CD8-positive, alpha-beta memory T cell (primary cell): ENCODE data around the gene GDF10. TPM values are rescaled to one million over a fixed set of nuclear protein-coding genes. Genes with fewer than 3 reads are reported as not detected.

ENCODE experiments used
- CTCF ChIA-PET: fragments of 350-600 bp; sonication (Branson Sonifier 250); formaldehyde crosslinking; loops from one replicate; lab custom pipeline; 2021; ENCODE audit warnings: antibody characterized with exemption; lab: Charles Lee
- POLR2A ChIA-PET: fragments of 350-600 bp; sonication (Branson Sonifier 250); formaldehyde crosslinking; loops from one replicate; lab custom pipeline; 2021; ENCODE audit warnings: antibody characterized with exemption; lab: Charles Lee
- DNase-seq, 5 donors: peaks; one replicate each; pipeline versions ENCODE4 v3.0.0 to v3.0.0-alpha.2; 2020 to 2022; ENCODE audit warnings: mixed read lengths in 1 of 5
- H3K27ac ChIP-seq: one replicate; pipeline ENCODE4 v1.7.0; 2013; ENCODE audit warnings: low read depth, mild to moderate bottlenecking, low read length, moderate library complexity
- H3K27me3 ChIP-seq: 2 replicates; pipeline ENCODE4 v1.7.0; 2013; ENCODE audit warnings: low read length, mild to moderate bottlenecking; ENCODE audit not compliant: insufficient read depth, poor library complexity, severe bottlenecking
- H3K36me3 ChIP-seq: 2 replicates; pipeline ENCODE4 v1.7.0; 2013; ENCODE audit warnings: mild to moderate bottlenecking, low read length, moderate library complexity; ENCODE audit not compliant: insufficient read depth
- H3K4me1 ChIP-seq: 2 replicates; pipeline ENCODE4 v1.7.0; 2013; ENCODE audit warnings: mild to moderate bottlenecking, low read length, moderate library complexity; ENCODE audit not compliant: insufficient read depth
- H3K4me3 ChIP-seq: 2 replicates; pipeline ENCODE4 v1.7.0; 2013; ENCODE audit warnings: mild to moderate bottlenecking, low read length
- H3K9me3 ChIP-seq: 2 replicates; pipeline ENCODE4 v1.7.0; 2013; ENCODE audit warnings: mild to moderate bottlenecking, low read length
- H3K27ac Mint-ChIP-seq, 8 donors: one replicate each; pipeline ENCODE4 v1.8.0; 2020 to 2021; ENCODE audit warnings: mixed read lengths in 8 of 8, mild to moderate bottlenecking in 6 of 8, inconsistent platforms in 3 of 8, moderate library complexity in 3 of 8
- H3K27me3 Mint-ChIP-seq, 2 donors: one replicate each; pipeline ENCODE4 v1.8.0; 2020 to 2021; ENCODE audit warnings: mixed read lengths in 2 of 2, mild to moderate bottlenecking in 1 of 2, moderate library complexity in 1 of 2
- H3K36me3 Mint-ChIP-seq, 3 donors: one replicate each; pipeline ENCODE4 v1.8.0; 2020 to 2021; ENCODE audit warnings: mixed read lengths in 3 of 3, inconsistent platforms in 1 of 3, mild to moderate bottlenecking in 1 of 3
- H3K4me1 Mint-ChIP-seq, 3 donors: one replicate each; pipeline ENCODE4 v1.8.0; 2020 to 2021; ENCODE audit warnings: mixed read lengths in 3 of 3, inconsistent platforms in 1 of 3, mild to moderate bottlenecking in 1 of 3
- H3K4me3 Mint-ChIP-seq, 7 donors: one replicate each; pipeline ENCODE4 v1.8.0; 2020 to 2021; ENCODE audit warnings: mixed read lengths in 7 of 7, mild to moderate bottlenecking in 6 of 7, moderate library complexity in 4 of 7, inconsistent platforms in 2 of 7
- H3K9me3 Mint-ChIP-seq, 5 donors: one replicate each; pipeline ENCODE4 v1.8.0; 2020 to 2022; ENCODE audit warnings: mixed read lengths in 5 of 5, mild to moderate bottlenecking in 3 of 5, moderate library complexity in 2 of 5, inconsistent platforms in 1 of 5
- polyA plus RNA-seq: library from polyadenylated mRNA; unstranded; fragments of 300-500 nt; fragmentation: Illumina TruSeq; gene quantifications from one replicate; pipeline ENCODE4 v1.2.3, GENCODE V29; 2021
- total RNA-seq, 2 experiments: library from RNA; stranded (reverse); gene quantifications; one replicate each; pipeline ENCODE4 v1.2.3, GENCODE V29; 2021

The GDF10 gene
- total and polyA plus RNA-seq, 3 experiments from 2014 or later, result 0.18 to 0.24 (median 0.21) TPM

- Histone ChIP-seq H3K4me1 (no peaks in the 10 kb centered on the region), H3K27ac (no peak overlapping the region), H3K9me3 (no peaks in the 10 kb centered on the region), H3K27me3 (no peaks in the 10 kb centered on the region), H3K36me3 (no peaks in the 10 kb centered on the region), H3K4me3 (no peak overlapping the region)
- Mint-ChIP-seq H3K27me3 (peaks cover 0 to 5% of the 10 kb centered on the region in 2 donors), H3K4me1 (no peaks in the 10 kb centered on the region), H3K27ac (no peak overlapping the region), H3K36me3 (no peaks in the 10 kb centered on the region), H3K4me3 (no peak overlapping the region), H3K9me3 (no peaks in the 10 kb centered on the region)
- ChIA-PET CTCF (interaction anchor here (0.8 kb wide), 1 partner anchor 17 kb away, joined by 3 read pairs; no protein-coding TSS in a partner anchor), POLR2A (no interaction called here)
- DNase-seq, result no peak
These were observed 57.9 kb downstream of the GDF10 start for GRCh38 chr10:47357911-47358310.

GRCh38 chr10:47358457-47358856 lies 58.5 kb downstream of the GDF10 start:
- Histone ChIP-seq H3K27me3 (no peaks in the 10 kb centered on the region), H3K9me3 (no peaks in the 10 kb centered on the region), H3K4me1 (no peaks in the 10 kb centered on the region), H3K36me3 (no peaks in the 10 kb centered on the region), H3K4me3 (no peak overlapping the region), H3K27ac (no peak overlapping the region)
- Mint-ChIP-seq H3K27ac (no peak overlapping the region), H3K27me3 (peaks cover 0 to 5% of the 10 kb centered on the region in 2 donors), H3K4me3 (no peak overlapping the region), H3K36me3 (no peaks in the 10 kb centered on the region), H3K4me1 (no peaks in the 10 kb centered on the region), H3K9me3 (no peaks in the 10 kb centered on the region)
- CTCF ChIA-PET, result interaction anchor here (1.2 kb wide), 1 partner anchor 334 kb away, joined by 3 read pairs; no protein-coding TSS in a partner anchor
- DNase-seq, result no peak
- POLR2A ChIA-PET, result no interaction called here

GRCh38 chr10:47359101-47359500 lies 59.1 kb downstream of the GDF10 start:
- ChIA-PET CTCF (interaction anchor here (1.2 kb wide), 1 partner anchor 334 kb away, joined by 3 read pairs; no protein-coding TSS in a partner anchor), POLR2A (no interaction called here)
- Histone ChIP-seq H3K4me3 (no peak overlapping the region), H3K9me3 (no peaks in the 10 kb centered on the region), H3K36me3 (no peaks in the 10 kb centered on the region), H3K27ac (no peak overlapping the region), H3K4me1 (no peaks in the 10 kb centered on the region), H3K27me3 (no peaks in the 10 kb centered on the region)
- Mint-ChIP-seq H3K36me3 (no peaks in the 10 kb centered on the region), H3K4me3 (no peak overlapping the region), H3K4me1 (no peaks in the 10 kb centered on the region), H3K27ac (peak overlapping the region in 2 of 8 donors; percentile 10 to 25), H3K9me3 (no peaks in the 10 kb centered on the region), H3K27me3 (peaks cover 0 to 5% of the 10 kb centered on the region in 2 donors)
- DNase-seq, result no peak

- no peaks in the 10 kb centered on the region for H3K36me3 Mint-ChIP-seq
- POLR2A ChIA-PET, result no interaction called here
- CTCF ChIA-PET, result no interaction called here
- Histone ChIP-seq H3K27ac (no peak overlapping the region), H3K27me3 (no peaks in the 10 kb centered on the region), H3K4me3 (no peak overlapping the region), H3K9me3 (no peaks in the 10 kb centered on the region), H3K4me1 (no peaks in the 10 kb centered on the region), H3K36me3 (no peaks in the 10 kb centered on the region)
- H3K4me3 Mint-ChIP-seq, result no peak overlapping the region
- DNase-seq, result no peak
- no peaks in the 10 kb centered on the region for H3K4me1 Mint-ChIP-seq
- no peaks in the 10 kb centered on the region for H3K9me3 Mint-ChIP-seq
- peaks cover 0 to 5% of the 10 kb centered on the region in 2 donors for H3K27me3 Mint-ChIP-seq
- H3K27ac Mint-ChIP-seq, result no peak overlapping the region
These were observed 59.8 kb downstream of the GDF10 start for GRCh38 chr10:47359626-47360418.

GRCh38 chr10:47360419-47361040 lies 60.5 kb downstream of the GDF10 start:
- ChIA-PET POLR2A (no interaction called here), CTCF (no interaction called here)
- Mint-ChIP-seq H3K4me1 (no peaks in the 10 kb centered on the region), H3K27me3 (peaks cover 0 to 10% of the 10 kb centered on the region in 2 donors), H3K9me3 (no peaks in the 10 kb centered on the region), H3K36me3 (no peaks in the 10 kb centered on the region), H3K4me3 (no peak overlapping the region), H3K27ac (no peak overlapping the region)
- H3K4me3 ChIP-seq, result no peak overlapping the region
- no peaks in the 10 kb centered on the region for H3K36me3 ChIP-seq
- no peaks in the 10 kb centered on the region for H3K9me3 ChIP-seq
- H3K27me3 ChIP-seq, result no peaks in the 10 kb centered on the region
- no peak overlapping the region for H3K27ac ChIP-seq
- no peak for DNase-seq
- H3K4me1 ChIP-seq, result no peaks in the 10 kb centered on the region

- Histone ChIP-seq H3K27me3 (no peaks in the 10 kb centered on the region), H3K27ac (no peak overlapping the region), H3K36me3 (no peaks in the 10 kb centered on the region), H3K4me3 (no peak overlapping the region), H3K4me1 (no peaks in the 10 kb centered on the region), H3K9me3 (no peaks in the 10 kb centered on the region)
- POLR2A ChIA-PET, result no interaction called here
- Mint-ChIP-seq H3K27ac (no peak overlapping the region), H3K4me1 (no peaks in the 10 kb centered on the region), H3K9me3 (no peaks in the 10 kb centered on the region), H3K4me3 (no peak overlapping the region), H3K36me3 (no peaks in the 10 kb centered on the region), H3K27me3 (peaks cover 0 to 10% of the 10 kb centered on the region in 2 donors)
- CTCF ChIA-PET, result interaction anchor here (0.7 kb wide), 1 partner anchor 20 kb away, joined by 3 read pairs; no protein-coding TSS in a partner anchor
- DNase-seq, result no peak
These were observed 61.3 kb downstream of the GDF10 start for GRCh38 chr10:47361293-47361692.

GRCh38 chr10:47362199-47362598 lies 62.2 kb downstream of the GDF10 start:
- Histone ChIP-seq H3K27me3 (no peaks in the 10 kb centered on the region), H3K36me3 (no peaks in the 10 kb centered on the region), H3K9me3 (no peaks in the 10 kb centered on the region), H3K4me1 (no peaks in the 10 kb centered on the region), H3K27ac (no peak overlapping the region), H3K4me3 (no peak overlapping the region)
- H3K27ac Mint-ChIP-seq, result no peak overlapping the region
- CTCF ChIA-PET, result no interaction called here
- H3K4me1 Mint-ChIP-seq, result no peaks in the 10 kb centered on the region
- POLR2A ChIA-PET, result no interaction called here
- no peak overlapping the region for H3K4me3 Mint-ChIP-seq
- H3K9me3 Mint-ChIP-seq, result no peaks in the 10 kb centered on the region
- DNase-seq, result no peak
- H3K27me3 Mint-ChIP-seq, result peaks cover 0 to 10% of the 10 kb centered on the region in 2 donors
- no peaks in the 10 kb centered on the region for H3K36me3 Mint-ChIP-seq
